B cell (primary cell): Measurements from ENCODE around the gene PLA2G5.

Experiments
- EZH2 ChIP-seq: IDR thresholded peaks from 2 replicates; pipeline ENCODE4 v1.6.1; 2012; ENCODE audit warnings: borderline replicate concordance, low read depth, mild to moderate bottlenecking, moderate library complexity, low read length; ENCODE audit not compliant: insufficient read depth, poor library complexity, severe bottlenecking
- TF ChIP-seq, protein P1 (sequence below): fragments of 200-600 bp; IDR thresholded peaks from one replicate; pipeline ENCODE4 v1.8.0; 2022; ENCODE audit warnings: antibody characterized with exemption, mild to moderate bottlenecking

DNA sequence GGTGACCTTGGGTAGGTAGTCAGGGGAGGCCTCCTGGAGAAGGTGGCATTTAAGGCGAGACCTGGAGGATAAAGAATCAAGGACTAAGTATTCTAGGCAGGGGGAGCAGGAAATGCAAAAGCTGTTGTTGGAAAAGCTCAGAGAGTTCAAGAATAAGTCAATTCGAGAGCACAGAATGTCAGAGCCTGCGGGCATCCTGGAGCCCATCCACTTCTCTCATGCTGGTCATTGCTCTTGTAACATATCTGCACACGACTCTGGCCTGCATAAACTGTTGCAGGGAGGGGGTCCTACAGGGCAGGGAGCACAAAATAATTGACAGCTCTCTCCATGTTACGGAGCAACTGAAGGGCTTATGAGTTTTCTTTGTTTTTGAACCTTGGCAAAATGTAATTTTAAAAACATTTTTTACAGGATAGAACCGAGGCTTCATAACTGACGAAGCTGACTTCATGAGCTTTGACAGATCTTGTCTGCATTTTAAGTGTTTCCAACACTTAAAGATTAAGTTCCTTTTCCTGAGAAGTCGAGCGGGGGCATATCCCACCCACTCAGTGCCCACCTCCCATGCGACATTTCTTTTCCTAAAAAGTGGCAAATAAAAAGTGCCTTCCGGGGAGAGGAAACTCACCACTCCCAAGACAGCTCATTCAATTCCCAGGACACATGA is 4.2 kb downstream of the PLA2G5 start:
- TF ChIP-seq, protein P1, sequence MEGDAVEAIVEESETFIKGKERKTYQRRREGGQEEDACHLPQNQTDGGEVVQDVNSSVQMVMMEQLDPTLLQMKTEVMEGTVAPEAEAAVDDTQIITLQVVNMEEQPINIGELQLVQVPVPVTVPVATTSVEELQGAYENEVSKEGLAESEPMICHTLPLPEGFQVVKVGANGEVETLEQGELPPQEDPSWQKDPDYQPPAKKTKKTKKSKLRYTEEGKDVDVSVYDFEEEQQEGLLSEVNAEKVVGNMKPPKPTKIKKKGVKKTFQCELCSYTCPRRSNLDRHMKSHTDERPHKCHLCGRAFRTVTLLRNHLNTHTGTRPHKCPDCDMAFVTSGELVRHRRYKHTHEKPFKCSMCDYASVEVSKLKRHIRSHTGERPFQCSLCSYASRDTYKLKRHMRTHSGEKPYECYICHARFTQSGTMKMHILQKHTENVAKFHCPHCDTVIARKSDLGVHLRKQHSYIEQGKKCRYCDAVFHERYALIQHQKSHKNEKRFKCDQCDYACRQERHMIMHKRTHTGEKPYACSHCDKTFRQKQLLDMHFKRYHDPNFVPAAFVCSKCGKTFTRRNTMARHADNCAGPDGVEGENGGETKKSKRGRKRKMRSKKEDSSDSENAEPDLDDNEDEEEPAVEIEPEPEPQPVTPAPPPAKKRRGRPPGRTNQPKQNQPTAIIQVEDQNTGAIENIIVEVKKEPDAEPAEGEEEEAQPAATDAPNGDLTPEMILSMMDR, result no peak
- TF ChIP-seq EZH2, result no peak
